HG02759 (cell line): ENCODE results near the gene SUSD1.

ENCODE experiments used
- ATAC-seq: cut with Tn5 transposase; IDR thresholded peaks from one replicate; pipeline ENCODE4 v1.9.1; 2021; ENCODE audit warnings: mild to moderate bottlenecking, moderate library complexity; ENCODE audit not compliant: unreplicated experiment

Gene SUSD1

GRCh38 chr9:112072721-112073638 lies 102.1 kb downstream of the SUSD1 start:
- no peak for ATAC-seq

- no peak for ATAC-seq
Observed at GRCh38 chr9:112069318-112070169, 105.6 kb downstream of the SUSD1 start.

- ATAC-seq, result no peak
Observed at GRCh38 chr9:112065806-112066606, 109.1 kb downstream of the SUSD1 start.

GRCh38 chr9:112064871-112065270 lies 110.2 kb downstream of the SUSD1 start:
- ATAC-seq, result no peak

GRCh38 chr9:112063586-112063985 lies 111.5 kb downstream of the SUSD1 start:
- no peak for ATAC-seq

GRCh38 chr9:112063151-112063550 lies 111.9 kb downstream of the SUSD1 start:
- no peak for ATAC-seq

- peak; percentile 75 for ATAC-seq
Observed at GRCh38 chr9:112061152-112061740, 113.9 kb downstream of the SUSD1 start.

- no peak for ATAC-seq
Observed at GRCh38 chr9:112059966-112060320, 115.2 kb downstream of the SUSD1 start.

GRCh38 chr9:112059145-112059965 lies 115.7 kb downstream of the SUSD1 start:
- ATAC-seq, result peak; percentile 53

GRCh38 chr9:112056996-112057395 lies 118.1 kb downstream of the SUSD1 start:
- no peak for ATAC-seq

- ATAC-seq, result no peak
Observed at GRCh38 chr9:112054916-112055315, 120.2 kb downstream of the SUSD1 start.

GRCh38 chr9:112051812-112052211 lies 123.3 kb downstream of the SUSD1 start:
- no peak for ATAC-seq

- ATAC-seq, result no peak
Observed at GRCh38 chr9:112050544-112051475, 124.3 kb downstream of the SUSD1 start.

GRCh38 chr9:112049811-112050516 lies 125.1 kb downstream of the SUSD1 start:
- no peak for ATAC-seq

GRCh38 chr9:112048924-112049691 lies 126.0 kb downstream of the SUSD1 start:
- no peak for ATAC-seq

- no peak for ATAC-seq
Observed at GRCh38 chr9:112047538-112048066, 127.5 kb downstream of the SUSD1 start.

- no peak for ATAC-seq
Observed at GRCh38 chr9:112046181-112046580, 128.9 kb downstream of the SUSD1 start.
